NCI-H187 (cell line): ENCODE results near the gene SCIMP.
"Not testable (repeated sequence)": the region's sequence is repeated elsewhere in the genome, so short reads cannot be mapped to it uniquely, and the experiment has no call there.

ENCODE experiments used
- DNase-seq, 2 experiments: peaks; one replicate each; lab custom pipeline; 2025; lab: John Stamatoyannopoulos, UW

Gene SCIMP

GRCh38 chr17:5237541-5238016 lies 2.9 kb upstream of the SCIMP start:
- DNase-seq: peak; percentile 1 to 8

DNA sequence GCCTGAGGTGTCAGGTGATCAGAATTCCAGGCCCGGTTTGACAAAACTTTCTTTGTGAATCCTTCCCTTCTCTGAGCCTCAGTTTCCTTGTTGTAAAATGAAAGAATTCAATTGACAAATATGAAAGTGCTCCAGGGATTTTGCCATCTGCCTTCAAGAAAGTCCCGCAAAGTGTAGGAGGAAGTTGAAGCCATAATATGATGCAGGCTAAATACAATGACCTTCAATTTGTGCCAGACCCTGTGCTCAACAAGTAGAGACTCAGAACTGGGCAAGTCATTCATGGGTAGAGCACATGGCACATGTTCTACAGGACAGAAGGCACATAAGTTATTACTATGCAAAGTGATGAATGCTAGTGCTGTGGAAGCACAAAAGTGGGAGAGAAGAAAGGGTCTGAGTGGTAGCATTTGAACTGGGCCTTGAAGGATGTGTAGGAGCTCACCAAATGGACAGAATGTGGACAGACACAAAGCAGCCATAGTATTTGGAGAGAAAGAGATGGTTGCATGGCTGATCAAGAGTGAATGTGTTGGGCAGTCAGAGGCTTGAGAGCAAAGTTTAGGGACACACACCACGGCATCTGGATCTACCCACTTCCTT lies 2.4 kb upstream of the SCIMP start:
- no peak for DNase-seq

DNA sequence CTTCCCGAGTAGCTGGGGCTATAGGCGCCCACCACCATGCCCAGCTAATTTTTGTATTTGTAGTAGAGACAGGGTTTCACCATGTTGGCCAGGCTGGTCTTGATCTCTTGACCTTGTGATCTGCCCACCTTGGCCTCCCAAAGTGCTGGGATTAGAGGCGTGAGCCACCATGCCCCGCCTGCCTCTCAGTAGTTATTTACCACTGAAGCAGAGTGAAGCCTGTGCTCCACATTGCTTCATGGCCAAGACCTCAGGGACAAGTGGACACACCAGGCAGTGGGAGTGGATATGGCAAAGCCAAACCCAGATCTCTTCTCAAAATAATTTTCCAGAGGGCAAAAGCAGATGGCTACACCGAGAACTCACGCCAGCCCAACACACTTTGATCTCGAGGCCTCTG lies 1.2 kb downstream of the SCIMP start:
- not testable (repeated sequence) for DNase-seq

DNA sequence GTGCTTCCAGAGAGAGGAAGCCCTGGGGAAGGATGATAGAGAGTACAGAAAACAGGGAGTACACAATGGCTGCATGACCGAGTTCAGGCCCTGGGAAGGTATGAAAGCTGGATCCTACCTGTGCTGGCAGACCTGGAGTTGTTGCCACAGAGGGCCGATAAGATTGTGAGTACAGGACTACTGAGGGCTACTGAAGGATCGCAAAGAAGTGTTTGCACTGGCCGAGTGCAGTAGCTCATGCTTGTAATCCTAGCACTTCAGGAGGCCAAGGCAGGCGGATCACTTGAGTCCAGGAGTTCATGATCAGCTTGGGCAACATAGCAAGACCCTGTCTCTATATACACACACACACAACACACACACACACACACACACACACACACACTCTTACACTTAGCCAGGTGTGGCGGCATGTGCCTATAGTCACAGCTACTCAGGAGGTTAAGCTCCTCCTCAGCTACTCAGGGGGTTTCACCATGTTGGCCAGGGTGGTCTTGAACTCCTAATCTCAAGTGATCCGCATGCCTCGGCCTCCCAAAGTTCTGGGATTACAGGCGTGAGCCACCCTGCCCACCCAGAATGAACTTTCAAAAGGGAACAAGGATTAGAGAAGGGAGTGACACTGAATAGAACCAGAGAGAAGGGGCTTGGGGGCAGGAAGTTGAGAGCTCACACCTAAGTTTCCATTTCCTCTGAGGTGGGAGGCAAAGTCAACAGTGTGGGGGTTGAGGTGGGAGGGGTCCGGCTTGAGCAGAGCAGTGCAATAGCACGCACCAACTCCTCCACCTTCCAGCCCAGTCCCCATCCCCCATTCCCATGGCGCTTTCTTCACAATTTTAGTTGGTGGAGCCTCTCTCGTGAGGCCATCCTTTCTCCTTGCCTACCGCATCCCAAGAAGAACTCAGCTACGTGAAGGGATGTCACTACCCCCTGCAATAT lies 7.5 kb downstream of the SCIMP start:
- DNase-seq: no peak

GRCh38 chr17:5225668-5226457 lies 8.8 kb downstream of the SCIMP start:
- DNase-seq: no peak

- not testable (repeated sequence) for DNase-seq
Measured at GRCh38 chr17:5221912-5222311, 12.7 kb downstream of the SCIMP start.

- DNase-seq: no peak
Measured at GRCh38 chr17:5220074-5220473, 14.6 kb downstream of the SCIMP start.

GRCh38 chr17:5219536-5219935 lies 15.1 kb downstream of the SCIMP start:
- DNase-seq: no peak

DNA sequence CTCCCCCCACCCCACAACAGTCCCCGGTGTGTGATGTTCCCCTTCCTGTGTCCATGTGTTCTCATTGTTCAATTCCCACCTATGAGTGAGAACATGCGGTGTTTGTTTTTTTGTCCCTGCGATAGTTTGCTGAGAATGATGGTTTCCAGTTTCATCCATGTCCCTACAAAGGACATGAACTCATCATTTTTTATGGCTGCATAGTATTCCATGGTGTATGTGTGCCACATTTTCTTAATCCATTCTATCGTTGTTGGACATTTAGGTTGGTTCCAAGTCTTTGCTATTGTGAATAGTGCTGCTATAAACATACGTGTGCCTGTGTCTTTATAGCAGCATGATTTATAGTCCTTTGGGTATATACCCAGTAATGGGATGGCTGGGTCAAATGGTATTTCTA lies 17.1 kb downstream of the SCIMP start:
- DNase-seq: not testable (repeated sequence)

GRCh38 chr17:5211458-5211857 lies 23.2 kb downstream of the SCIMP start:
- no peak for DNase-seq

GRCh38 chr17:5210614-5211252 lies 23.9 kb downstream of the SCIMP start:
- no peak for DNase-seq

DNA sequence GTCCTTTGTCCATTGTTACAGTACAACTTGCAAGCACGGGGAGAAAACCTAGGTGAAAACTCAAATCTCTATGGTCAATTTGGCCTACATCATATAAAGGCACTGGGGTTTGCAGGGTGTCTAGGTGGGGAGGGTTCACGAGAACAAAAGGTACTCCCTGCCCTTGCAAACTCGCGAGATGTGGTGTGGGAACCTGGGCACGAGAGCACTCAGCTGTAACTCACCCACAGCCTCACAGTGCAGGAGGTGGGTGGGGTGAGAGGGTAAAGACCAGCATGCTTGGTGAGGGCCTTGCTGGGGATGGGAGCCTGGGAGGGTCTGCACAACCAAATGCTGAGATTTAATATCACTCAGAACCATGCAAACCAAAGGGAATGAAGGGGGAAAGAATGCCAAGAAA lies 24.6 kb downstream of the SCIMP start:
- DNase-seq: no peak

- DNase-seq: no peak
Measured at GRCh38 chr17:5209396-5209795, 25.3 kb downstream of the SCIMP start.

- no peak for DNase-seq
Measured at GRCh38 chr17:5203908-5204294, 30.8 kb downstream of the SCIMP start.

DNA sequence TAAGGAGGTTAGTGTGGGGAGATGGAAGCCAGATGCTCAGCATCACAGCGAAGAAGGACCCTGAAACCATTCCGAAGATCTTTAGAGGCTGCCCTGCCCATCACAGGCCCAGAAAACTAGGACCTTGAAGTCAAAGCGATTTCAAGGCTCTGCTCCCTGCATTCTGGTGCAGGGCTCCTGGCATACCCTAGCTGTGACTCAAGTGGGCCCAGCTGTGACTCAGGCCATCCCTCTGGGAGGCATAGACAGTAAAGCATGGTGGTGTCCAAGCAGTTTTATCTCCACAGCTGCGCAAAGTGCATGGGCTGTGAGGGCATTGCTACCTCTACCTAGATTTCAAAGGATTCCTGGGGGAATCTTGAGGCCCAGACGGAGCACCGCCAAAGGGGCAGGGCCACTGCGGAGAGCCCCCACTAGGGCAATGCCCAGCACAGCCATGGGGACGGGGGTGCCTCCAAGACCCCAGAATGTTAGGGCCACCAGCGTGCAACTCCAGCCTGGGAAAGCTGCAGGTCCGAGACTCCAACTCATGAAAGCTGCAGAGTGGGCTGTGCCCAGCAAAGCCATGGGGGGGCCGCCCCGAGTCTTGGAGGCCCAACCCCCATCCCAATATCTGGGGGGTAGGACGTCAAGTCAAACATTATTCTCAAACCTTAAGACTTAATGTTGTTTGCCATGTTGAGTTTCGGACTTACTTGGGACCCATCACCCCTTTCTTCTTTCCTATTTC lies 31.3 kb downstream of the SCIMP start:
- no peak for DNase-seq

DNA sequence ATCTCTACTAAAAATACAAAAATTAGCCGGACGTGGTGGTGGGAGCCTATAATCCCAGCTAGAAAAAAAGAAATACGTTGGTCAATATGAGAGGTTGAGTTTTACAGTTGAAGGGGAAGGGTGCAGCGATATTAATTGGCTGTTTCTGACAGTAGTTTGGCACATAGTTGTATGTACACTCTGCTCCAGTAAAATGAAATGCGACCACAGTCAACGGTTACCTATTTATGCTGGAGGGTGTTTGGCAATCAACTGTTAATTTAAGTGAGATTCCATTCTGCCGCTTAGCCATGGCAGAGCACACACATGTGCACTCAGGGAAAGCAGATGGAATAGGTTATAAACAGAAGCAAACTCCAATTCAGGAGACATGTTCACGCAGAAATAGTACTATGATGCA lies 33.6 kb downstream of the SCIMP start:
- DNase-seq: no peak

DNA sequence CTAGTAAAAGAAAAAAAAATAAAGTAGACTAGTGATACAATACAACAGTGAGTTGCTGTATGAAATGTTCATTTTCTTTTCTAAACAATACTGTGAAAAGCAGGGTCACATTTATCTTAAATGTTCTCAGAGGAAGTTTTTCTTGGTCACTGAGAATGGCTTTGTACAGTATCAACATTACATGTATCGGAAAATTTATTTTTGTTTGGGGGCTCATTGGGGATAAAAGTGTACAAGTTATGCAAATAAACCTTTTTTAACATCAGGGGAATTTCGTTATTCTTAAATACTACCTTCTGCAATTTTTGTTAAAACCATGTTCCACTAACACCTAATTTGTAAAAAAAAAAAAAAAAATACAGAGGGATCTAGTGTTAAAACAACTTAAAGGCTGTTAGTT lies 34.3 kb downstream of the SCIMP start:
- no peak for DNase-seq

GRCh38 chr17:5198472-5198871 lies 36.2 kb downstream of the SCIMP start:
- DNase-seq: no peak

- DNase-seq: no peak
Measured at GRCh38 chr17:5194346-5194745, 40.3 kb downstream of the SCIMP start.

DNA sequence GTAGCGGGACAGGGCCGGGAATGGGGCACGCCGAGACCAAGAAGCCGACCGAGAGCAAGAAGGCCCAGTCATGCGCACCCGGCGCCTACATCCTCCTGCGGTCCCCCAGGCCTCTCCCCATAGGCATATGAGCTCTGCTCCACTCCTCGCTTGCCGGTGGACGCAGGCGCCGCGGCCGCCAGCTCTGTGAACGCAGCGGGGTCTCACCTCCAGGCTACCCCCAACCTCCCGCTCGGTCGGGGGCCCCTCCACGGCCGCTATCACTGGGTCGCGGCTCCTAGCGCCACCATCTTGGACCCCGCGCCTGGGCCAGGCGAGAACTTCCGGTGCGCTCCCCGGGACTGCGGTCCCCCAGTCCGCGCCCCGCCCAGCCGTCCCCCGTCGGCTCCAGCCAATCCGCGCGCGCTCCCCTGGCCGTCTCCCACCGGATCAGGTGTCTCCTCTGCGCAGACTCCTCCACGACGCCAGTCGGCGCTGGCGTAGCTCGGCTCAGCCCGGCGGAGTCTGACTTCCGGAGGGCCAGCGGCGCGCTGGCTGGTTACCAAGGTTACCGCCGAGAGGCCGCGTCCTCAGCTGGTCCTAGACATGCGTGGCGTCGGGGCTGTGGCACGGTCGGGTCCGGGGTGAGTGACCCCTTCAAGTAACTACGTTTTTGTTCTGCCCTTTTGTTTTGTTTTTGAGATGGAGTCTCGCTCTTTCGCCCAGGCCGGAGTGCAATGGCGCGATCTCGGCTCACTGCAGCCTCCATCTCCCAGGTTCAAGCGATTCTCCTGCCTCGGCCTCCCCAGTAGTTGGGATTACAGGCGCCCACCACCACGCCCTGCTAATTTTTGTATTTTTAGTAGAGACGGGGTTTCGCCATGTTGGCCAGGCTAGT lies 42.9 kb downstream of the SCIMP start, which contains the start of gene ZNF594:
TSS of gene ZNF594 (minus strand) at position 328 of the 877 bp plus-strand sequence. CDS start 7,612 bp downstream, outside the sequence.
- peak; percentile 81 to 86 for DNase-seq
